HG03159 (cell line): ENCODE measurements around the gene RAB35.
"Not testable (repeated sequence)": the region's sequence is repeated elsewhere in the genome, so short reads cannot be mapped to it uniquely, and the experiment has no call there.

ENCODE experiments used
- ATAC-seq: cut with Tn5 transposase; IDR thresholded peaks from one replicate; pipeline ENCODE4 v1.9.1; 2021; ENCODE audit warnings: mild to moderate bottlenecking, moderate library complexity; ENCODE audit not compliant: unreplicated experiment

RAB35 gene

GRCh38 chr12:120064054-120064940, 52.3 kb downstream of the RAB35 start:
- no peak for ATAC-seq

- no peak for ATAC-seq
These were observed 53.5 kb downstream of the RAB35 start for GRCh38 chr12:120062976-120063579.

GRCh38 chr12:120061575-120062214, 54.9 kb downstream of the RAB35 start:
- ATAC-seq: no peak

- ATAC-seq: no peak
These were observed 55.8 kb downstream of the RAB35 start for GRCh38 chr12:120060717-120061116.

GRCh38 chr12:120060196-120060595, 56.4 kb downstream of the RAB35 start:
- ATAC-seq: no peak

GRCh38 chr12:120056739-120057138, 59.8 kb downstream of the RAB35 start:
- no peak for ATAC-seq

- ATAC-seq: no peak
These were observed 61.1 kb downstream of the RAB35 start for GRCh38 chr12:120055231-120056000.

GRCh38 chr12:120054293-120054692, 62.3 kb downstream of the RAB35 start:
- ATAC-seq: no peak

- ATAC-seq: no peak
These were observed 65.0 kb downstream of the RAB35 start for GRCh38 chr12:120051535-120051934.

GRCh38 chr12:120049426-120049825, 67.1 kb downstream of the RAB35 start:
- no peak for ATAC-seq

- no peak for ATAC-seq
These were observed 68.3 kb downstream of the RAB35 start for GRCh38 chr12:120048263-120048662.

GRCh38 chr12:120047072-120047471, 69.5 kb downstream of the RAB35 start:
- no peak for ATAC-seq

GRCh38 chr12:120045367-120045766, 71.2 kb downstream of the RAB35 start:
- not testable (repeated sequence) for ATAC-seq
